ENCODE results near the gene MUC5B. TPM values are rescaled to one million over a fixed set of nuclear protein-coding genes. Genes with fewer than 3 reads are reported as not detected.

MUC5B gene
- not detected in 2 replicates for total RNA-seq

GRCh38 chr11:1222491-1223345 is at the start of gene MUC5B:
Gene MUC5B (plus strand): TSS chr11:1223066. CDS start chr11:1223124, 58 bp downstream.

GRCh38 chr11:1309498-1310317 is 86.8 kb downstream of the MUC5B start, which contains the start of gene TOLLIP:
Gene TOLLIP (minus strand): TSS chr11:1309632. CDS start chr11:1309498, 134 bp downstream.

Other genes starting within 250 kb of the MUC5B start
- not detected in 2 replicates for gene MUC6, start 186.3 kb upstream of the MUC5B start, total RNA-seq
- gene MUC2, start 148.2 kb upstream of the MUC5B start, total RNA-seq, result not detected in 2 replicates
- not detected in 2 replicates for gene MUC5AC, start 65.1 kb upstream of the MUC5B start, total RNA-seq
- 34.8 and 54.9 TPM in 2 replicates for gene TOLLIP, start 86.6 kb downstream of the MUC5B start, total RNA-seq
- 0.46 and 1.1 TPM in 2 replicates for gene BRSK2, start 166.9 kb downstream of the MUC5B start, total RNA-seq